OCI-LY3 (cell line): ENCODE data around the gene UBTD1.

Experiments used
- CTCF ChIP-seq: fragments of 200-600, 300-600 bp; sonication (generic); IDR thresholded peaks from 2 replicates; pipeline ENCODE4 v1.5.1; 2014; ENCODE audit warnings: antibody characterized with exemption, low read length, low read depth
- EZH2phosphoT487 ChIP-seq: fragments of 200-600 bp; shearing (Covaris generic); IDR thresholded peaks from 2 replicates; pipeline ENCODE4 v1.6.1; 2018; ENCODE audit warnings: antibody characterized with exemption, mixed run types, low read depth

- TF ChIP-seq CTCF, result no peak
- TF ChIP-seq EZH2phosphoT487, result no peak
These were observed 30.6 kb upstream of the UBTD1 start for GRCh38 chr10:97468162-97468561.
